Hepatocyte (in vitro differentiated cells): ENCODE data around the gene TIGAR. TPM values are rescaled to one million over a fixed set of nuclear protein-coding genes. Genes with fewer than 3 reads are reported as not detected.
A peak's percentile ranks its signal among the peaks of the same experiment; 100 is the strongest.

Source experiments
- DNase-seq: peaks from one replicate; pipeline ENCODE4 v3.0.0-alpha.2; 2016; ENCODE audit warnings: low spot score
- H2AFZ ChIP-seq: fragments of 200-600 bp; sonication (generic); 2 replicates; pipeline ENCODE4 v1.6.0; 2016; ENCODE audit warnings: antibody characterized with exemption, mild to moderate bottlenecking
- H3K27ac ChIP-seq: fragments of 200-600 bp; sonication (generic); 2 replicates; pipeline ENCODE4 v1.5.1; 2016; ENCODE audit warnings: mild to moderate bottlenecking
- H3K27me3 ChIP-seq: fragments of 200-600 bp; sonication (generic); 2 replicates; pipeline ENCODE4 v1.6.1; 2016
- H3K36me3 ChIP-seq: fragments of 200-600 bp; sonication (generic); replicated peaks from 2 replicates; pipeline ENCODE4 v1.5.1; 2016; ENCODE audit warnings: low read depth; ENCODE audit not compliant: insufficient read depth
- H3K4me1 ChIP-seq: fragments of 200-600 bp; sonication (generic); 2 replicates; pipeline ENCODE4 v1.5.1; 2016; ENCODE audit warnings: mild to moderate bottlenecking, moderate library complexity; ENCODE audit not compliant: insufficient read depth
- H3K4me2 ChIP-seq: fragments of 200-600 bp; sonication (generic); 2 replicates; pipeline ENCODE4 v1.6.0; 2016
- H3K4me3 ChIP-seq: fragments of 200-600 bp; sonication (generic); 2 replicates; pipeline ENCODE4 v1.5.1; 2016; ENCODE audit warnings: mild to moderate bottlenecking
- H3K79me2 ChIP-seq: fragments of 200-600 bp; sonication (generic); 2 replicates; pipeline ENCODE4 v1.6.0; 2017; ENCODE audit warnings: mild to moderate bottlenecking
- H3K9me2 ChIP-seq: fragments of 200-600 bp; sonication (generic); replicated peaks from 2 replicates; pipeline ENCODE4 v1.6.0; 2017; ENCODE audit warnings: mild to moderate bottlenecking; ENCODE audit not compliant: insufficient read depth
- H3K9me3 ChIP-seq: fragments of 200-600 bp; sonication (generic); 2 replicates; pipeline ENCODE4 v1.5.1; 2016; ENCODE audit warnings: low read depth, mild to moderate bottlenecking
- H4K20me1 ChIP-seq: fragments of 200-600 bp; sonication (generic); 2 replicates; pipeline ENCODE4 v1.6.0; 2016; ENCODE audit warnings: mild to moderate bottlenecking; ENCODE audit not compliant: insufficient read depth, poor library complexity, severe bottlenecking
- EZH2 ChIP-seq: fragments of 200-600 bp; sonication (generic); IDR thresholded peaks from 2 replicates; pipeline ENCODE4 v1.6.1; 2016; ENCODE audit warnings: antibody characterized with exemption, mild to moderate bottlenecking, borderline replicate concordance
- EZH2phosphoT487 ChIP-seq: fragments of 200-600 bp; sonication (generic); IDR thresholded peaks from one replicate; pipeline ENCODE4 v1.6.1; 2018; ENCODE audit warnings: antibody characterized with exemption, mild to moderate bottlenecking, low read depth, moderate library complexity; ENCODE audit not compliant: unreplicated experiment, severe bottlenecking
- WGBS: methylation state at CpG from one replicate; pipeline ENCODE4 v1.1.6; 2016; ENCODE audit warnings: low lambda C conversion rate; ENCODE audit errors: missing lambda C conversion rate; 5-methylcytosine and 5-hydroxymethylcytosine counted together
- polyA plus RNA-seq: library from polyadenylated mRNA; unstranded; fragments of >200 nt; fragmentation: Nextera tagmentation; extraction: Ambion mirVana; gene quantifications from 2 replicates; pipeline ENCODE4 v1.2.1, GENCODE V29; 2016
- total RNA-seq: library from RNA; depleted of rRNA; stranded (reverse); fragments of >200 nt; gene quantifications from 2 replicates; pipeline ENCODE4 v1.2.3, GENCODE V29; 2014
- TF ChIP-seq, protein P1 (sequence below): fragments of 200-600 bp; sonication (generic); IDR thresholded peaks from 2 replicates; pipeline ENCODE4 v1.5.1; 2016; ENCODE audit warnings: antibody characterized with exemption, mild to moderate bottlenecking; ENCODE audit not compliant: poor library complexity

TIGAR gene
- total and polyA plus RNA-seq, 2 experiments from 2014 or later, result 7.9 to 9.8 TPM

DNA sequence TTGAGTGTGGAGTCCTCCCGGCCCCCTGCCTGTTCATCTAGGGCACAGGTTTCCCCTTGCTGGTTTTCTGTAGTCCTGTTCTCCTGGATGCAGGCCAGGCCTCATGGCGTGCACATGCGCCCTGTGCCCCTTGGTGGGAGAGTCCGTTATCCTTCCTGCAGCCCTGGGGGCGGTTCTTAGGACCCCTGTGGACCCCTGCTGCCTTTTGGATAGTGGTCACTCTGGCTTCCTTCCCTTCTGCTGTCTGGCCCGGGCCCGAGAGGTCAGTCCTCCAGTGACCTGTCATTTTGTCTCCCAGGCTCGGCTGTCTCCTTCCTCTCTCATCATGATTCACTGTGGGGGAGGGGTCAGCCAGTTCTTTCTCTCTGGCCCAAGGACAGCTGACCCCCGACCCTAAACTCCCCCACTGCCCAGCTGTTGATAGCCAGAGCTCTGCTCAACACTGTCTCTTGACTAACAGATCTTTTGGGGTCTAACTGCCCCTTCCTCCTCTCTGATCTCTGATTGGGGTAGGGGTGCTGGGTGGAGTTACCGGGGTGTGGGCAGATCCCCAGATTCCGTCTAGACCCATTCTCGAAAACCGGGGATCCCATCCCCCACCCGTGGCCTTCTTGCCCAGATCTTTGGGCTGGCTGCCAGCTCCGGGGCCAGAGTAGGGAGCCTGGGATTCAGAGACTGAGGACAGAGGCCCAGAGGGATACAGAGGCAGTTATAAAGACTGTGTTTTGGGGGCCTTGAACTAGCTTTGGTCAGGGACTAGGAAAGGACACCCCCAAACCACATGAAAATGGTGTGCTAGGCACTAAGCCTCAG is 40.5 kb upstream of the TIGAR start:
- H3K4me1 ChIP-seq, result peaks cover 53% of the 10 kb centered on the region
- H3K36me3 ChIP-seq, result no peaks in the 10 kb centered on the region
- no peak overlapping the region for H3K4me3 ChIP-seq
- H3K27me3 ChIP-seq, result no peaks in the 10 kb centered on the region
- peaks cover 81% of the 10 kb centered on the region for H4K20me1 ChIP-seq
- DNase-seq, result peak; percentile 47
- no peak overlapping the region for H2AFZ ChIP-seq
- TF ChIP-seq EZH2phosphoT487 (no peak), EZH2 (no peak)
- TF ChIP-seq, protein P1, sequence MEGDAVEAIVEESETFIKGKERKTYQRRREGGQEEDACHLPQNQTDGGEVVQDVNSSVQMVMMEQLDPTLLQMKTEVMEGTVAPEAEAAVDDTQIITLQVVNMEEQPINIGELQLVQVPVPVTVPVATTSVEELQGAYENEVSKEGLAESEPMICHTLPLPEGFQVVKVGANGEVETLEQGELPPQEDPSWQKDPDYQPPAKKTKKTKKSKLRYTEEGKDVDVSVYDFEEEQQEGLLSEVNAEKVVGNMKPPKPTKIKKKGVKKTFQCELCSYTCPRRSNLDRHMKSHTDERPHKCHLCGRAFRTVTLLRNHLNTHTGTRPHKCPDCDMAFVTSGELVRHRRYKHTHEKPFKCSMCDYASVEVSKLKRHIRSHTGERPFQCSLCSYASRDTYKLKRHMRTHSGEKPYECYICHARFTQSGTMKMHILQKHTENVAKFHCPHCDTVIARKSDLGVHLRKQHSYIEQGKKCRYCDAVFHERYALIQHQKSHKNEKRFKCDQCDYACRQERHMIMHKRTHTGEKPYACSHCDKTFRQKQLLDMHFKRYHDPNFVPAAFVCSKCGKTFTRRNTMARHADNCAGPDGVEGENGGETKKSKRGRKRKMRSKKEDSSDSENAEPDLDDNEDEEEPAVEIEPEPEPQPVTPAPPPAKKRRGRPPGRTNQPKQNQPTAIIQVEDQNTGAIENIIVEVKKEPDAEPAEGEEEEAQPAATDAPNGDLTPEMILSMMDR, result no peak
- no peaks in the 10 kb centered on the region for H3K9me3 ChIP-seq
- H3K4me2 ChIP-seq, result peak overlapping the region; percentile 71
- 69% methylated on average over 15 of the region's 15 CpGs for whole genome bisulfite sequencing
- H3K9me2 ChIP-seq, result no peaks in the 10 kb centered on the region
- peaks cover 86% of the 10 kb centered on the region for H3K79me2 ChIP-seq
- peak overlapping the region; percentile 88 for H3K27ac ChIP-seq

DNA sequence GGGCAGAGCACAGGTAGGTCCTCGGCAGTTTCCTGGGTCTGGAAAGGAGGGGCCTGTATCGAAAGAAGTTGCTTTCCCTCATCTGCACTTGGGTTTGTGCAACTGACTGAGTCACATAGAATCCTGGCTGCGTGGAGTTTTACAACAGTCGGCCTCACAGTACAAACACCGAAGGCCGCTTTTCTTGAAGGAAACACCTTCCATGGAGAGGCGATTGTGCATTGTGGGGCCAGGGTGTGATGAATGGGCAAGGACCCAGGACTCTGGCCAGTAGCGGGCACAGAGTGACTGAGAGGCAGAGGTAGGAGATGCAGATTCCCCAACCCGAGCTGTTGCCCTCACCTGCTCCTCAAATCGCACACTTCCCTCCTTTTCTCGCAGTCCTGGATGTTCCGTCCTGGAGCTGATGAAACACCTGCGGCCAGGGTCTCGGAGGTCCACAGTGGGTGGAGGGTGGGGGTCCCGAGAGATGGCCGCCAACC is 39.8 kb upstream of the TIGAR start:
- Histone ChIP-seq H3K36me3 (no peaks in the 10 kb centered on the region), H3K4me2 (peak overlapping the region; percentile 71), H3K79me2 (peaks cover 86% of the 10 kb centered on the region), H2AFZ (no peak overlapping the region), H3K9me3 (no peaks in the 10 kb centered on the region), H3K27ac (peak overlapping the region; percentile 88), H4K20me1 (peaks cover 87% of the 10 kb centered on the region), H3K4me1 (peaks cover 51% of the 10 kb centered on the region), H3K9me2 (no peaks in the 10 kb centered on the region), H3K4me3 (no peak overlapping the region), H3K27me3 (no peaks in the 10 kb centered on the region)
- DNase-seq, result peak; percentile 68
- 88% methylated on average over 16 of the region's 16 CpGs for WGBS
- TF ChIP-seq EZH2phosphoT487 (no peak), EZH2 (no peak)
- TF ChIP-seq, protein P1, result no peak

DNA sequence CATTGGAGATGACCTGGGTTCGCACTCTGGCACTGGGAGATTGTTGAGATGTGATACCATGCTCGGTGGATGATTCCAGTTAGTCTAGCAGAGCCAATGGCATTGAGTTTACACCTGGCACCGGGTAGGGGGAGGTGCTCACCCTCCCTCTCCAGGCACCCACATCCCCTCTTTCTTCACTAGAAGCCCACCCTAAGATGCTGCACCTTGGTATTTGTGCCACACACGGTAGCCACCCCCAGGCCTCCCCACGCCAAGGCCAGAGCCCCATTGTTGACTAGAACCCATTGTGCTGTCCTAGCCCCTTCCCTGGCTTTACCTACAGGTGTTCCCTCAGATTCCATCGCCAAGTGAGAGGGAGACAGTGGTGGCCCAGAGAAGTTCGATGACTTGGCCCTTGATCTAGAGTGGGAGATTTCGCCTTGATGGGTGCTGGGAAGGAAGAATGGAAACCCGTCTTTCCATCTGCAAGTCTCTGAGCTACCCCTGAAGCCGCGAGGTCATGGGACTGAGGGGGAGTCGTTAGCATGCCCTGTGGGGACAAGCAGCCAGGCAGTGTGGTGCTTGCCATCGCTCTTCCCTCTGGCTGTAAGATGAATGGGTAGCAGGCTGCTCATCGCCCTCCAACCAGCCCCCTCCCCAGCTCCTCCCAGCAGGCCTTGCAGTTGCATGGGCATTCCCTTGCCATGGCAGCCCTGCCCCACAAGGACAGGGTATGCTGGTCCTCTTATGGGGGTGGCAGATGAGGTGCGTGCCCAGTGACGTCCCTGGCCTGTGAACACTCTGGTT is 38.7 kb upstream of the TIGAR start:
- 95% methylated on average over 16 of the region's 16 CpGs for WGBS
- Histone ChIP-seq H3K27ac (no peak overlapping the region), H4K20me1 (peaks cover 95% of the 10 kb centered on the region), H3K36me3 (no peaks in the 10 kb centered on the region), H3K9me2 (no peaks in the 10 kb centered on the region), H3K79me2 (peaks cover 90% of the 10 kb centered on the region), H3K9me3 (no peaks in the 10 kb centered on the region), H3K4me2 (no peak overlapping the region), H2AFZ (no peak overlapping the region), H3K4me3 (no peak overlapping the region), H3K27me3 (no peaks in the 10 kb centered on the region), H3K4me1 (peaks cover 46% of the 10 kb centered on the region)
- DNase-seq, result no peak
- TF ChIP-seq, protein P1, result no peak
